NCI-H1694 treated with DMSO at 0.1 percent for 48 hours (cell line): ENCODE measurements around the gene TBC1D13.
"Not testable (repeated sequence)": the region's sequence is repeated elsewhere in the genome, so short reads cannot be mapped to it uniquely, and the experiment has no call there.

Experiments
- DNase-seq: peaks from one replicate; lab custom pipeline; 2025; lab: John Stamatoyannopoulos, UW

Gene TBC1D13

DNA sequence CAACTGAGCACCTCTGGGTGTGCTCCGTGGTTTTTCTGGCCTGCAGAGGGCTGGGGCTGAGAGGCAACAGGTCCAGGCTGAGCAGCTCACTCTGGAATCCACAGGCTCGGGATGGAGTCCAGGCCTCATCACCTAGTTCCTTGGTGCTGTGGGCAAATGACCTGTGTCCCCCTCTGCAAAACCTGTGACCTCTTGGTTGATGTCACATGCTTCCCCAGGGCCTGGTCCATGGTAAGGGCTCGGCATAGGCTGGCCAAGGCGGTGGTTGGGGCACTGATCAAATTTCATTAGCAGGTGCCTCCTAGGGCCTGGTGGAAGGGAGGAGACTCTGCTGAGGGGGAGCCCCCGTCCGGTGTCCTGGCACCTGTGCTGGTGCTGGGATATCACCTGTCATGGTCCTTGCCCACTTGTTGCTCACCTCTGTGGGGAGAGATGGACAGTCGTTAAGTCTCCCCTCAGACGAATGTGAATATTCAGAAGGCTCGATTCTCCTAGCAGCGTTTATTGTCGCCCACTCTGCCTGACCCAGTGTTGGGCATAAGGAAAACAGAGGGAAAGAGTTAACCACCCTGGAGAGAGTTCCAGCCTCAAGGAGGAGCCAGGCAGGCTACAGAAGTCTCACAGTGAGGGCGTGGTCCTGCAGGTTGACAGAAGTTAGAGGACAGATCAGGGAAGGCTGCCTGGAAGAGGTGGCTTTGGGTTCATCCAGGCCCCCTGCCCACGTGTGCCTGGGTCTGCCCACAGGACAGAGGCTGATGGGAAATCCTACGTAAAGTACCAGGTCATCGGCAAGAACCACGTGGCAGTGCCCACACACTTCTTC is 34.7 kb downstream of the TBC1D13 start:
- no peak for DNase-seq

DNA sequence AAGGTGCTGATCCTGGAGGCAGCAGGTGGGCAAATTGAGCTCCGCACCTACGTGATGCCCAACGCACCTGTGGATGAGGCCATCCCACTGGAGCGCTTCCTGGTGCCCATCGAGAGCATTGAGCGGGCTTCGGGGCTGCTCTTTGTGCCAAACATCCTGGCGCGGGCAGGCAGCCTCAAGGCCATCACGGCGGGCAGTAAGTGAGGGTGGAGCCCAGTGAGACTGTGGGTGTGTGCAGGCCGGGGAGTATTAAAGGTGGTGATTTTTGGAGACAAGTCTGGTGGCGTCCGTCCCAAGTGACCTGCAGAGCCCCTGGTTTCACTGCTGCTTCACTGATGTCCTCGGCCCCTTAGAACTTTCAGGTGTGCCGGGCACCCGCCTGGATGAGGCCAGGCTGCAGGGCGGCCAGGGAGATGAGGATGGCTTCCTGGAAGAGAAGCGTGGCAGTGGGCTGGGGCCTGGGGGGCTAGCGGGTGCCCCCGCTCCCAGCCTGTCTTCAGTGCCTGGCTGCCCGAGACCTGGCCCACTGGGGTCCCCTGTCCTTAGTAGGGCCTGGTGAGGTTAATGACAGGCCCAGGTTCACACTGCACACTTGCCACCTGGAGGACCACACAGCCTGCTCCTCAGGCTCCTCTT is 35.5 kb downstream of the TBC1D13 start:
- no peak for DNase-seq

DNA sequence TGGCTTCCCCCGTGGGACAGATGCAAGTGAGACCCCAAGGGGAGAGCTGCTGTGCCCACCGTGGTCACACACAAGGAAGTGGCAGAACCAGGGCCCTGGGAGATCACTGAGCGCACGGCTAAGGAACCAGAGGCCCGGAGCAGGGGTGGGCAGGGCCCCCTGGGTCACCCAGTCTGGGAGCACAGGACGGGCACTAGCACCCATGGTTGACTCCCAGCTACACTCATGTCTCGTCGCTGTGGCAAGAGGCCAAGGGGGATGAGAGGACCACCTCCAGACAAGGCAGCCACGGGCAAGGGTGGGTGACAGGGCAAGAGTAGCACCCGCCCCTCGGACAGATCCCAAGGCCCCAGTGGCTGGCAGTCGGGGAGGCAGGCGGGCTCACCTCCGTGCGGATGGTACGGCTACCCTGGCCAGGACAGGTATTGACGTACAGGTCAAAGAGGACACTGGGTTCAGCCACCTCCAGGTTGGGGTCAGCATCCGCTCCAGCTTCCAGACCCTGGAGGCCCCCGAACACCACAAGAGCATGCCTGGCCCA is 36.4 kb downstream of the TBC1D13 start:
- no peak for DNase-seq

DNA sequence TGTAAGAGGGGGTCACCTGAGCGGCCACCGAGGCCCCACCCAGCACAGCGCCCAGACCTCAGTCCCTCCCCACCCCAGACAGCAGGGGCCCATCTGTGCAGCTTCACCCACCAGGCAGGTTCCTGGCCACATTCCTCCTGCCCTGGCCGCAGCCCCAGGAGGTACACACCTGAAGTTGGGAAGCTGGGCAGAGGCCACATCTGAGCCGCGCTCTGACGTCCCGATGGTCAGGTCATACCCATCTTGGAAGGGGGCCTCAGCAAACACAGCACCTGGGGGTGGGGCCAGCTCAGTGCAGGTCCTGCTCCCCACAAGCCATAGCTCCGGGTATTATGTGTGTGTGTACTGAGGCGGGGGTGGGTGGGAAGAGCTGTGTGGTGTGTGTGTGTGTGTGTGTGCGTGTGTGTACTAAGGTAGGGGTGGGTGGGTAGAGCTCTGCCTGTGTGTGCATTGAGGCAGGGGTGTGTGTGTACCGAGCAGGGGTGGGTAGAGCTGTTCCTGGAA is 36.9 kb downstream of the TBC1D13 start:
- DNase-seq: no peak

DNA sequence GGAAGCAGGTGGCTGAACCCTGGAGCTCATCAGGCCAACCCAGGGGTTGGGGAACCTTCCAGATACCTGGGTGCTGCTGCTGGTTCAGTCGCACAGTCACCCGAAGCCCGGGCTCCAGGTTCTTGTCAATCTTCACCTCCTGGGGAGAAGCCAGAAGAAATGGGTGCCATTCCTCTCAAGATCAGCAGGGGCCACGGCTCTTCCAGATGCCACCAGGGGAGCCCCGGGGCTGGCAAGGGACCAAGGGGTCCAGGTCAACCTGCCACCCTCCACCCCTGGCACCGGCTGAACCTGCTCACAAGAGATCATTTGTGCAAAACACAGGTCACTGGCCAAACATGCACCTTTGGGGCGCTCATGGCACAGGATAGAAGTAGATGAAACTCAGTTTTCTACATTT is 37.9 kb downstream of the TBC1D13 start:
- DNase-seq: no peak

DNA sequence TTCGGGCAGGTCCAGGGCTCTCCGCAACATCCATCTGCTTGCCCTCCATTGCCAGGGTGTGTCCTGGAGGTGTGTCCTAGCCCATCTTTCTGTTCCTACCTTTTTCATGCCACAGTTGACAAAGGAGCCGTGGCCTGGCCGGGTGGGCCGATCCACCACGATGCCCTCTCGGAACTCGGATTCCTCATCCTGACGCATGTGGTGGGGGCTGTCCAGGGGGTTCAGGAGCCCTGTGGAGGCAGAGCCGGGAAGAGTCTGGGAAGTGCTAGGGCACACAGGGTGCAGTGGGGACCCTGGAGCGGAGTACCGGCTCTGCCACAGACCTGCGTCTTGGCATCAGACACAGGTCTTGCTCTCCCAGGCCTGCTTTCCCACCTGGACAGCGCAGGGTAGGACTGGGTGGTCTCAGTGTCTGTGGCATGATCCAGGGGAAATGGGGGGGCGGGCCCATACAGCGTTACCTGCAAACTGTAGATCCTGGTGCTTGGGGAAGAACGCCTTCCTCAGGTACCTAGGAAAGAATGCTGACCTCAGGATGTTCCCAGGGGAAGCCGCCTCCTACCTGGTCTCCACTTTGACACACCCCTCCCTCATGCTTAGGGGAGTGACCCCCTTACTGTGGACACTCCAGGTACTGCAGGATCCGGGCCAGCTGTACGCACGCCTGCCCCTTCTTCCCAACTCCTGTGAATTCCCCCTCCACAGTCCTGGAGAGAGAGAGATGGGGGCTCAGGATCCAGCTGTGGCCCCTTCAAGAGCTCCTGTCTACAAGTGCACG is 39.1 kb downstream of the TBC1D13 start:
- DNase-seq: no peak

DNA sequence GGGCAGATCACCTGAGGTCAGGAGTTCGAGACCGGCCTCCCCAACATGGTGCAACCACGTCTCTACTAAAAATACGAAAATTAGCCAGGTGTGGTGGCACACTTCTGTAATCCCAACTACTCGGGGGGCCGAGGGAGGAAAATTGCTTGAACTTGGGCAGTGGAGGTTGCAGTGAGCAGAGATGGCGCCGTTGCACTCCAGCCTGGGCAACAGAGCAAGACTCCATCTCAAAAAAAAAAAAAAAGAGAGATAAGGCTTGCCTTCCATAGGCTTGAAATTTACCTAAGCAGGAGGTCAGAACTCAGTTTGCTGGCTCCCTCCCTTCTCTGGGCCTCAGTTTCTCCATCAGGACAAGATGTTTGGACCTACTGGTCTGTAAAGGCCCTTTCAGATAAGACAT is 41.2 kb downstream of the TBC1D13 start:
- DNase-seq: no peak

DNA sequence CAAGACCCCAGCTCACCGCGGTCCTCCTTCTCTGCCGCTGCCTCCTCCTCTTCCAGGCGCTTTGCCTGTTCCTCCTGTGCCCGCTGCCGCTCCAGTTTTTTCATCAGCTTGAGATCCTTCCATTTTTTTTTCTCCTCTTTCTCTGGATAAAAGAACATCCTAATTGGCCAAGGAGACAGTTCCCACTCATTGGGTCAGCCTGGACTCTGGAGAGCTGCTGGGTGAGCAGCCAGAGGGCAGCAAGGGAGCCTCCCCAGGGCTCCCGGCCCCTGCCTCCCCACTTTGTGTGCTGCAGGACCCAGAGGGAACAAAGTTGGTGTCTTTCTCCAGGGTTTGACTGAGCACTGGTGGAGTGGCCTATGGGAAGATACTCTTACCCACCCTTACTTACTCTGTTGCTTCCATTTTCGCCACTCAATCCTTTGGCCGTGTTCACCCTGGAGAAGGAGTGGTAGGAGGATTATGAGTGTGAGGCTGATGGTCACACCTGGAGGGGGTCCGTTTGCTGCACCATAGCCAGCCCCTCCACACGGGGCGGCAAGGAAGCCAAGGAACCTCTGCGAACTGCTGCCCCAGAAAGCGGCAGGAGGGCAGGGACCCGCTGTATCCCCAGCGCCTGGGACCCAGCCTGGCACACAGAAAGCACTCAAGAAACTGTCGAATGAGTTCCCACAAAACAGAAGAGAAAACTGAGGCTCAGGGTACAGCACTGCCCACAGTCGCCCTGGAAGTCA is 41.8 kb downstream of the TBC1D13 start:
- DNase-seq: no peak

DNA sequence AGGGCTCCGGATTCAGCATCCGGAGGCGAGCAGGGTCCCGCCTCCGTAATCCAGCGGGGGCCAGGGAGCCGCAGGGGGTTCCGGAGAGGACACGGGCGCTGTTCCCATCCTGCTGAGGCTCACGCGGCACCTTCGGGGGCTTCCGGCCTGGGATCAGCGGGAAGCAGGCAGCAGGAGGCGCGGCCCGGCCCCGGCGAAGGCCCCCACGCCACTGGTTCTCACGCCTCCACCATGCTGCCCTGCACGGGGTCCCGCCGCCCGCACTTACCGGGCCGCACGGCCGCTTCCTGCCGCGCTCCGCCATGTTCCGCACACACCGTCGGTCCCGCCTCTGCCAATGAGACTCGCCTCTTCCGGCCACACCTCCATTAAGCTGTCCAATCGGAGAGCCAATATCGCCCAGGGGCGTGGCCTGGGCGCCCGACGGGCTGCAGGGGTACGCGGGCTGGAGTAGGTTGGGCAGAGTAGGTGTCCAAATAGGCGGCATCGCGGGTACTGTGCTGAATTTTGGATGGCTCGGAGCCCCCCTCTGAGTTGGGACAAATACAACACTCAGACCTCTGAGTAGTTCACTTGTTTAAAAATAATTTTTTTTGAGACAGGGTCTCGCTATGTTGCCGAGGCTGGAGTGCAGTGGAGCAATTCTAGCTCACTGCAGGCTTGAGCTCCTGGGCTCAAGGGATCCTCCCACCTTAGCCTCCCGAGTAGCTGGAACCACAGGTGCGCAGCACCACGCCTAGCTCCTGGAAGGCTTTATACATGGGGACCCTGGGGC is 42.6 kb downstream of the TBC1D13 start, which contains the start of gene SPOUT1:
TSS of gene SPOUT1 (minus strand) at position 318 of the 775 bp plus-strand sequence. CDS start at position 304, 14 bp downstream.
- peak; percentile 85 for DNase-seq

DNA sequence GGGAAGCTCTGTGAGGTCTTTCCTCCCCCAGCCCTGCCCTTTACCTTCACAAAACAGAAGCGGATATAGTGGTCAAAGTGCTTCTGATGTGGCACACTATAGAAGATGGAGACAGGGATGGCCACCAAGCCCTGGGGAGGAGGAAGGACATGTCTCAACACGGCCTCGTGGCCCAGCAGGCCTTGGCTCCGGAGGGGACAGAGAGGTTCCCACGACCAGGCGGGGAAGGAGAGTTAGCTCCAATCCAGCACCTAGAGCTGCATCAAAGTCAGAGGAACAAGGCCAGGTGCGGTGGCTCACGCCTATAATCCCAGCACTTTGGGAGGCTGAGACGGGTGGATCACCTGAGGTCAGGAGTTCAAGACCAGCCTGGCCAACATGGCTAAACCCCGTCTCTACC is 46.6 kb downstream of the TBC1D13 start:
- no peak for DNase-seq

DNA sequence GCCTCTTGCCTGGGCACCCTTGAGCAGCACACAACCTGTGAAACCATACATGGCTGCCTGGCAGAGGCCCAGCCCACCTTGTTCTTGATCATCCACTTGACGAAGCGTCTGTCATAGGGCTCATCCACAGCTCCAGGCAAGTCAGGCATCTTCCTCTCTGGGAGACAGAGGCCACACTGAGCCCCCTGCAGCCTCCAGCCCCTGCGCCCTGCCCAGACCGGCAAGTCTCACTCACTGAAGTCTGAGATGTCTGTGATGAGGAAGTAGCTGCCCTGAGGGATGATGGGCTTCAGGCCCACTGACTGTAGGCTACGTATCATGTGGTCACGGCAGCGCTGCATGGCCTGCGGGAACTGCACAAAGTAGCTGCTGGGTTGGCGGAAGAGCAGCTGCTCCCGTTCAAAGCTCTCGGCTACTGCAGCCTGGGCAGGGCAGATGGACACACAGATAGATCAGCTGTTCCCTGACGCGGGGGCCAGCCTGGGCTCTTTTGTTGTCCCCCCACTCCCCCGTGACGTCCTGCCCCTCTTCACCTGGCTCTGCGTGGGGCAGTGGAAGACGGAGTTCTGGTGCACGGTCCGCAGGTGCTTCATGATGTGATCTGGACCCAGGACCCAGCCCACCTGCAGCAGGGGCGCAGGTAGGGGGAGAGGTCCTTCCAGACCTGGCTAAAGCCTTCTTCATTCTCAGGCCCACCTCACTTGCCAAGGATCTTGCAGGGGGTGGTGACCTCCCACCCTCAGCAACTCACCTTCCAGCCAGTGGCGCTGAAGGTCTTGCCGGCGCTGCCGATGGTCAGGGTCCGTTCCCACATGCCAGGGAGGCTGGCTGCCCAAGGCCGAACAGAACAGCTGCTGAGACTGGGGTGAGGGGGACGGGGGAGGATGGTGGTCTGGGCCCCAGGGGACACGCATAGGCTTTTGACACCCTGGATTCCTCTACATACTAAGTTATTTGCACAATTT is 48.5 kb downstream of the TBC1D13 start:
- DNase-seq: no peak

DNA sequence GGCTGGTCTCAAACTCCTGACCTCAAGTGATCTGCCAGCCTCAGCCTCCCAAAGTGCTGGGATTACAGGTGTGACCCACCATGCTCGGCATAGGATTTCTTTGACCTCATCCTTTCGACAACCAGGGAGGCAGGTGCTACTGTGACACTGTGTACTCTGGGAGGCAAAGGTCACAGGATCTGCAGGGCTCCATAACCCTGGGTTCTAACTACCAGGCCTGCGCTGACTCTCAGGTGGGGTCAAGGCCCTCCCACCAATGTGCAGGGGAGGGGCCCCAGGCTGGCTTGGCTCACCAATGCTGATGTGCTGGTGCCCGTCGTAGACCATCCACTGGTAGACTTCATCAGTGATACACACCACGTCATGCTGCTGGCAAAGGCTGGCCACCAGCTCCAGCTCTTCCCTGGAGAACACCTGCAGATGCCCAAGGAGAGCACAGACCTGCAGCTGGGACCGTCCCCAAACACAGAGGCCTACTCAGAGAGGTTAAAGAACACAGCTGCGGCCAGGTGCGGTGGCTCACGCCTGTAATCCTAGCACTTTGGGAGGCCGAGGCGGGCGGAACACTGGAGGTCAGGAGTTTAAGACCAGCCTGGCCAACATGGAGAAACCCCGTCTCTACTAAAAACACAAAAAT is 49.6 kb downstream of the TBC1D13 start:
- DNase-seq: no peak

DNA sequence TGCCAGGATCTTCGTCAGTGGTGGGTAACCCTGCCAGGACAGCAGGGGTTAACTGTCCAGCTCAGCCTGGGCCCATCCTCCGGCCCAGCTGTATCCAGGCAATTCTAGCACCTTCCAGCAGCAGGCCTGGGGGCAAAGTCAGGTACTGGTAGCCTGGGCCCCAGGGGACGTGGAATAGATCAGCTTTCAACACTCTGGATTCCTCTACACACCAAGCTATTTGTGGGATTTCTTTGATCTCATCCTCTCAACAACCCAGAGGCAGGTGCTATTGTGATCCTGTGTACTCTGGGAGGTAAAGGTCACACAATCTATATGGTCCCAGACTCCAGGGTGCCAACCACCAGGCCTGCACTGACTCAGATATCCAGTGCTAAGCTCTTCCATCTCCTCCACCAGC is 51.3 kb downstream of the TBC1D13 start:
- no peak for DNase-seq

DNA sequence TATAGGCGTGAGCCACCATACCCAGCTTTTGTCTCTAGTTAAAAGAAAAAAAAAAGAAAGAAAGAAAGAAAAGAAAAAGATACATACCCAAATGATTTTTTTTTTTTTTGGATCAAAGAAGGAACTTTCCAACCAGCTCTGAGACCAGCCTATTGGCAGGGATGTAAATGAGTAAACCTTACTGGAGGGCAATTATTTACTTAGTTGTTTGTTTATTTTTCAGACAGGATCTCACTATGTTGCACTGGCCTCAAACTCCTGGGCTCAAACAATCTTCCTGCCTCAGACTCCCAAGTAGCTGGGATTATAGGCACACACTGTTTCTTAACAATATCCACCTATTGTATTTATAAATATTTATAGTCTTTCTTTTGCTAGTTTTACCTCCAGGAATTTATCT is 53.5 kb downstream of the TBC1D13 start:
- no peak for DNase-seq

DNA sequence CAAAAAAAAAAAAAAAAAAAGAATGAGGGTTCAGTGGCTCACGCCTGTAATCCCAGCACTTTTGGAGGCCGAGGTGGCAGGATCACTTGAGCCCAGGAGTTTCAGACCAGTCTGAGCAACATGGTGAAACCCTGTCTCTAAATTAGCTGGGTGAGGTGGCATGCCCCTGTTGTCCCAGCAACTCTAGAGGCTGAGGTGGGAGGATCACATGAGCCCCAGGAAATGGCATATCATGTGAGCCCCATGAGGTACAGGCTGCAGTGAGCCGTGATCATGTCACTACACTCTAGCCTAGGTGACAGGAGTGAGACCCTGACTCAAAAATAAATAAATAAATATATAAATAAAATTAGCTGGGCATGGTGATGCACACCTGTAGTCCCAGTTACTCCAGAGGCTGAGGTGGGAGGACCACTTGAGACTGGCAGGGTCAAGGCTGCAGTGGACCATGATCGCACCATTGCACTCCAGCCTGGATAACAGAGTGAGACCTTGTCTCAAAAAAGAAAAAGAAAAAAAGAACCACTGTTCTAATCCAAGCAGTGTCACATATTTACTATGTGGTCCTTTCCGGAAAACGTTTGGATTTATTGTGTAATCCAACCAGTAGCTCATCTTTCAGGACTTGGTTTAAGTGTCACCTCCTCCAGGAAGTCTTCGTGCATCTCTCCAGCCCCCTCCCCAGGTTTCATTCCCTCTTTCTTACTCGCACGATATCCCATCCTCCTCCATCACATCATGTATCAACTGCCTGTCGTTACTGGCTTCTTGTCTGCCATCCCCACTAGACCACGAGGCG is 54.8 kb downstream of the TBC1D13 start:
- no peak for DNase-seq

DNA sequence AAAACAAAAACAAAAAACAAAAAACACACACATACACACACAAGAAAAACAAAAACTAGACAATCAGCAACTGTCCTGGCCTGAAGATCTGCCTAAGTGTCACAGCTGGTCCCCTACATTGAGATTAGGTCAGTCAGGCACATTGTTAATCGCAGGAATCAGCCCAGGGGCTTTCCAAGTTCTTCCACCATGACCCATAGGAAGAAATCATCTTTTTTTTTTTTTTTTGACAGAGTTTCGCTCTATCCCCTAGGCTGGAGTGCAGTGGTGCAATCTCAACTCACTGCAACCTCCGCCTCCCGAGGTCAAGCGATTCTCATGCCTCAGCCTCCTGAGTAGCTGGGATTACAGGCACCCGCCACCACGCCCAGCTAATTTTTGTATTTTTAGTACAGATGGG is 56.1 kb downstream of the TBC1D13 start:
- DNase-seq: not testable (repeated sequence)

DNA sequence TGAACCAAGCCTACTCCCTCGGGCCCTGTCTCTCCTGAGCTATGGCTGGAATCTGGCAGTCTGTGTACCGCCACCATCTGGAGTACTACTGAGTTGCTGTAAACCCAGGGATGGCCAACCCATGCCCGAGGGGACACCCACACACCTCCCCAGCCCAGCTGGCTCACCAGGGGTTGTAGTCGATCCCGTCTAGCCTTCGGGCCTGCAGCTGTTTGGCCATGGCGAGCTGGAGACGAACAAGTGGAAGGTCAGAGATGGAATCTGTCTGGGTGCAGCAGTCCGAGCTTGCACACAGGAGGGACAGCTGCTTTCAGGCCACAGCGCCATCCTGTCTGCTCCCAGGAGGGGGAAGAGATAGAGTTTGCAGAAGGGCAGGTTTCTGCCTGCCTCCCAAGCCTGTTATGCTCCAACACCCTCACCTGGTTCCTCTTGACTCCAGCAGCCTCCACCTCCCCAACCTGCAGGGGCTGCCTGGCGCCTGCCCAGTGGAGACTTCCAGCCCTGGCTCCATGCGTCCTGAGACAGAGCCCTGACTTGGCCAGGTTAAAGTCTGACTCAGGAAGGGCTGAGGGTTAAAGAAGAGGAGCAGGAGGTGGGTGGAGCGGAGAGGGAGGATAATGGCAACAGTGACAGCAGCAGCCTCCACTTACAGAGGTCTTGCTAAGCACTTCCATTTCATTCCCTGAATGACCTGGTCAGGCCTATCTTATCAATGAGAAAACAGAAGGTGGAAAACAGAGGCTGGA is 58.3 kb downstream of the TBC1D13 start:
- DNase-seq: peak; percentile 34

DNA sequence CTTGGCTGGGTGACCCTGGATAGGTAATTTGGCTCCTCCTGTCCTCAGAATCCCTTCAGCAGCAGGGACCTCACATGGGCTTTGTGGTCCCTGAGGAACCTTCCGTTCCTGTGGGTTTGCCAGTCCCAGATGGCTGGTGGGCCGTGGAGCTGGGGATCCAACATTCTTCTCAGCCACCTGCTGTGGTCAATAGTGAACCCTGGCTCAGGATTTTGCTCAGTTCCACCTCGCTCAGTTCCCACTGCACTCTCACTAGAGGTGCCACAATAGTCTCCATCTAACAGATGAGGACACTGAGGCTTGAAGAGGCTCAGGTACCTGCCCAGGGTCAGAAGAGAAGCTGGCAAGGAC is 59.6 kb downstream of the TBC1D13 start:
- DNase-seq: no peak
